Measurements from ENCODE around the gene DST.

Gene DST

DNA sequence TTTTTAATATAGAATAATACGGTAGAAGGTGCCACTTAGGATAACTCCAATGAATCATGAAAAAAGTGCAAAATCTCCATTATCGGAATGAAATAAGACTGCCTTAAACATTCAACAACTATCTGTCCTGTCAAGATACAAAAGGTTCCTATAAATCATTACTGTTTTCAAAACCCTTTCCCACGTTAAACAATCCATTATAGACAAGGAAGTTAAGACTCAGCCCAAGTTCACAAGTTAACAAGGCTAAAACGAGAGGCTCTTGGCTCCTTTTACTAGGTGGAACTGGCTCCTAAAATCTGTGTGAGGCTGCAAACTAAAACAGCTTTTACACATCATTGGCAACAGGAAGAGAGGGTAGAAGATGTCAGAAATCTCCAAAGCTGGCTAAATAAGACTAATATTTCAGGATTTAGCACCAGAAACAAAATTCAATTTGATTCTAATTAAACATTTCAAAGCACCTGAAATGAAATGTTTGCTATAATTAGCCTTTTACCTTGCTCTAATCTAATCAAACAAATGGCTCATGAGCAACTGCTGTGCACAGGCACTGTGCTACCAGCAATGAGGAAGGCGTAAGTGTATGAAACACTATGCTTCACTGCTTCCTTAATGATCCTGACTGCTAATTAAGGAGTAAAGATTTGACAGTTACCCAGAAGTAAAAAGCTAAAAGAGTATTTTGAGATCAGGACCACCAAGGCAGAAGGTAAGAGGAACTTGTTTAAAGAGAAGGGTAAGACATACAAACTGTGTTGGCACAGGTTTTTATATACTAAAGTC, 109.7 kb downstream of the DST start:
- in situ Hi-C loops (cut with HindIII; ENCODE audit: low pct_unique_long_range_greater_than_20kb, low sequenced_read_pairs): no loop called here
- no peak for DNase-seq (ENCODE audit: low read depth in 1 of 2, low spot score in 1 of 2)
- TF ChIP-seq JUND (IDR thresholded peaks at IDR 0.05; ENCODE audit: low read depth): no peak

DNA sequence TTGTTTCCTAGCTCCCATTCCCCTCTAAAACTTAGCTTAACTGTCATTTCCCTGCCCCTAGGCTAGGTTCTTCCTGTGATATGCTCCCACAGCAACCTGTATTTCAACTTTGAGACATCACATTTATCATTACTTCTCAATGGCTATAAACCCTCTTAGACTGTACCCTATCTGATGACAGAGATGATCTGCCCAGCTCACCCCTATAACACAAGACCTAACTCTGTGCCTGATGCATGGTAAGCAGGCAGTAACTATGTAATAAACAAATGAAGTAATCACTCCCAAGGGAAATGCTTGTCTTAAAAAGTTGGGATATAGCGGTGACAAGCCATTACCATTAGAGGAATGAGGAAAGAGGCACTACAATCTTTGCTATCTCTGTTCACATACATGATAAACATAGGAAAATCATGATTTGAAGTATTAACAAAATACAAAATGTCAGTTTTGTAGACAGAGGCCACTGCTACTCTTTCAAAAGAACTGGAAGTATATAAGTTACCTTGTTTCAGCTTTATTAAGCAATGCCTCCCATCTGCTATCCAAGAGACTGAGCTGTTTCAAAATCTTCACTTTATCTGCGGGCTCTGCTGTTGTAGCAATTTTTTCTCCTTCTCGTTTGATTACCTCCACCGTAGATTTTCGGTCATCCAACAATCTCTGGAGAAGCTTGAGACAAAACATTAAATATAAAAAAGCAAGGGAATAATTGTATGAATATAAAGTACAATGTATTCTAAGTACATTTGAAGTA, 110.7 kb downstream of the DST start:
- TF ChIP-seq JUND (IDR thresholded peaks at IDR 0.05; ENCODE audit: low read depth): no peak
- in situ Hi-C loops (cut with HindIII; ENCODE audit: low pct_unique_long_range_greater_than_20kb, low sequenced_read_pairs): no loop called here
- DNase-seq (ENCODE audit: low read depth in 1 of 2, low spot score in 1 of 2): no peak

DNA sequence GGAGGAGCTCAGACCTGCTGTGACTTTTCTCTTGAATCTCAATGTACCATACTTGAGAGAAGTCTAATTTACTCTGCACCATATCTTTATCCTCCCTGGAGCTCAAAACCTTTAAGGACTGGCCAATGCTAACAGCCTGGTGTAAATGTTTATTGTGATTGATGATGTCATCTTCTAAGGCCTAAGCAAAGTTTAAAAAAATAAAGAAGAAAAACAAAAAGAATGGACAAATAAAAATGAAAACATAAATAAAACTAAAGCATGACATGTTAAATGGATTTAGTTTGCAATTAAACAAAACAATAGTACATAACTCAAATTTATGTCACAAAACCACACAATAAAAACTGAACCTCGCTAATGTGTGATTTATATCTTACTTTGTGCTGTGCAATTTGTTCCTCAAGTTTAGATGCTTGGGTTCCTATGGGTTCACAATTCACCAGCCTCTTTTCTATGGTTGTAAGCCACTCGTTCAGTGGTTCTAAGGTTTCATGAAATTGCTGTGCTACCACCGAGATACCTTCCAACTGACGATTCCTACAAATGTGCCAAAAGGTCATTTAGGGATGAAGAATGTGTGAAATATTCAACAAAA, 113.0 kb downstream of the DST start:
- no peak for TF ChIP-seq JUND (IDR thresholded peaks at IDR 0.05; ENCODE audit: low read depth)
- DNase-seq (ENCODE audit: low read depth in 1 of 2, low spot score in 1 of 2): no peak
- in situ Hi-C loops (cut with HindIII; ENCODE audit: low pct_unique_long_range_greater_than_20kb, low sequenced_read_pairs): no loop called here

DNA sequence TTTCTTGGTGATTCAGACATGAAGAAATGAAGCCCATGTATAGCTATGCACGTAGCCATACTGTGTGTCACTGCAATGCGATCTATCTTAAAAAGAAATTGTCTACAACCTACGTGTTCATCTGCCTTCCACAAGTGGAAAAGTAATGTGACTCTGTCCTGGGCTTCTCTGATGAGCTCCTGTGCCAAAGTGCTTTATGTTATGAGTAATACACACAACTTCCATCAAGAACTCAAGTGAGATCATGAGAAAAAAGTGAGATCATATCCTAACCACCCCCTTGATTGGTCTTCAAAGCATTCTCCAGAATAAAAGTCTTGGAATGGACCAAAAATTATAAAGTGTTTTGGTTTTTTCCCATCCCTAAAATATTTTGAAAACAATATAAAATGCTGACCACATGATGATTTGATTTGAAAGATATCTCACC, 114.3 kb downstream of the DST start:
- TF ChIP-seq JUND (IDR thresholded peaks at IDR 0.05; ENCODE audit: low read depth): no peak
- no peak for DNase-seq (ENCODE audit: low read depth in 1 of 2, low spot score in 1 of 2)
- in situ Hi-C loops (cut with HindIII; ENCODE audit: low pct_unique_long_range_greater_than_20kb, low sequenced_read_pairs): no loop called here

DNA sequence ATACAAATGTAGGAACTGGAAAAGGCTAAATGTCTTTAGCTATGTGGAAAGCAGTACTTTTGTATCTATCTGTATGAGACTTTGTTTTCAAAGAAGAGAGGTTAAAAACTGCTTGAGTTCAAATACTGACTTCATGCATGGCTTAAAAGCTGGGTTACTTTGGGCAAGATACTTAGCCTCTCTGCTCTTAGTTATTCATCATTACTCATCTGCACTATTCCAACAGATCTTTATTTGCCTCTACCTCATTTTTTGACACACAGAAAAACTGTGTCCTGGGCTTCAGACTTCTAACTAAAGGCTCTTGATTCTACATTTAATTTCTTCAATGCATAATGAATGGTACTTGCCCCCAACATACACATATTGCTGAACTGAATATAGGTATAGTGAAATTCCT, 114.8 kb downstream of the DST start:
- DNase-seq (ENCODE audit: low read depth in 1 of 2, low spot score in 1 of 2): no peak
- no peak for TF ChIP-seq JUND (IDR thresholded peaks at IDR 0.05; ENCODE audit: low read depth)
- in situ Hi-C loops (cut with HindIII; ENCODE audit: low pct_unique_long_range_greater_than_20kb, low sequenced_read_pairs): no loop called here

DNA sequence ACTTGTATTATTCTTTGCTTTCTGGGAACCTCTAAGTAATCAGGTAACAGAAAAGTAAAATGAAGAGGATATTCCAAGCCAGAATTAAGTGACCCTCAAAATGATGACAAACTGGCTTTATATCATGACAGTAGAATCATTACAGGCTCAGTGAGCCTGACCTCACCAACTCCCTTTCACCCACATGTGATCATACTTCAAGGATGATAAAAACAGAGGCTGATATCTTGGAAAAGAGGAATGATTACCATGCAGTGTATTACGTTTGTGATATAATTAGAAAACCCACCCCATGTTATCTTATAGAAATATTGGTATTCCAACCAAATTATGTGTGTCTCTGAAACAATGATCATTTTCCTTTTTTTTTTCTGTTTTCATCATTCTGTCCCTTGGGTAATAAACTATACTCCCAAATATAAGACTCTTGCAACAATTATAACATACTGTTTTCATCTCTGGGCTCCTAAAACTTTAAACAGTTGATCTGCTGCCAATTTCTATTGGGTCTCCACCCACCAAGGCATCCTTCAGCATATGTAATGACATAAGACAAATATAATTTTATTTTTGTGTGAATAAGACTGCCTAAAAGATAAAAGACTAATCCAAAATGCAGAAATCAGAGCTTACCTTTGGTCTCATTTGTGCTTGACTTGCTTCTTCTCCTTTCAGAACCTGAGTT, 115.7 kb downstream of the DST start:
- no peak for DNase-seq (ENCODE audit: low read depth in 1 of 2, low spot score in 1 of 2)
- in situ Hi-C loops (cut with HindIII; ENCODE audit: low pct_unique_long_range_greater_than_20kb, low sequenced_read_pairs): no loop called here

DNA sequence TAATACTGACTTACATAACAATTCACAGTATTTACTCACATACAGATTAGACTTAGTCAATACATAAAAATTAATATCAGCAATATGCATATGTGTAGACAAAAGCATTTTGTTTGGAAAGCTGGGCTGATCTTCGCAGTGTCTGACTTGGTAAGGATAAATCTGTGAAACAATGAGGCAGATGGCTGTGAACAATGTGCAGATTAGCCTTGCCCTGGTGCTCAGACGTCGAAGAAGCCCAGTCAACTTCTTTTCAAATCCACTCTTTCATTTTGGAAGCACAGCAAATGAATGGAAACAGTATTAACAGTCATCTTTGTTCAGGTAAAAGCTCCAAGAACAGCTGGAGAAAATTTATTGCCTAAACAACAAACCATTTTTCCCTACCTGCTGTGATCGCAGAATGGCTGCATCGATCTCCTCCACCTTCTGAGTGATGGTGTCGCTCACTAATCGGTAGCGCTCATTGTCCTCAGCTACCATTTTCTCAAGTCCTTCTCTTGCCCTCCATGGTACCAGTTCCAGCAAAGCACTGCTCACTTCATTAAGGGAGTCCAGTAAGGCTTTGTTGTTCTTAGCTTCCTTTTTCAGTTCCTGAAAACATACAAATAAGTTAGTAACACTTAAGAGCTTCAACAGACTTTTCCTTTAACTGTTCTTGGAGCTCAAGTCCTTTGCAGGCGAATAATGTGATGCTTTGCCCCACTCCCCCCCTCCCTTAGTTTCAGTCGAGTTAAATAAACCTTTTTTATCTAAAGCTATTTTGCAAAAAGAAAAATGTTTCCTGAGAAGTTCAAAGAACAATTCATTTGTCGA, 116.5 kb downstream of the DST start:
- DNase-seq (ENCODE audit: low read depth in 1 of 2, low spot score in 1 of 2): no peak
- in situ Hi-C loops (cut with HindIII; ENCODE audit: low pct_unique_long_range_greater_than_20kb, low sequenced_read_pairs): no loop called here
- TF ChIP-seq JUND (IDR thresholded peaks at IDR 0.05; ENCODE audit: low read depth): no peak

More for the DNA sequence above, 115.7 kb downstream of the DST start:
- TF ChIP-seq JUND (IDR thresholded peaks at IDR 0.05; ENCODE audit: low read depth): no peak

DNA sequence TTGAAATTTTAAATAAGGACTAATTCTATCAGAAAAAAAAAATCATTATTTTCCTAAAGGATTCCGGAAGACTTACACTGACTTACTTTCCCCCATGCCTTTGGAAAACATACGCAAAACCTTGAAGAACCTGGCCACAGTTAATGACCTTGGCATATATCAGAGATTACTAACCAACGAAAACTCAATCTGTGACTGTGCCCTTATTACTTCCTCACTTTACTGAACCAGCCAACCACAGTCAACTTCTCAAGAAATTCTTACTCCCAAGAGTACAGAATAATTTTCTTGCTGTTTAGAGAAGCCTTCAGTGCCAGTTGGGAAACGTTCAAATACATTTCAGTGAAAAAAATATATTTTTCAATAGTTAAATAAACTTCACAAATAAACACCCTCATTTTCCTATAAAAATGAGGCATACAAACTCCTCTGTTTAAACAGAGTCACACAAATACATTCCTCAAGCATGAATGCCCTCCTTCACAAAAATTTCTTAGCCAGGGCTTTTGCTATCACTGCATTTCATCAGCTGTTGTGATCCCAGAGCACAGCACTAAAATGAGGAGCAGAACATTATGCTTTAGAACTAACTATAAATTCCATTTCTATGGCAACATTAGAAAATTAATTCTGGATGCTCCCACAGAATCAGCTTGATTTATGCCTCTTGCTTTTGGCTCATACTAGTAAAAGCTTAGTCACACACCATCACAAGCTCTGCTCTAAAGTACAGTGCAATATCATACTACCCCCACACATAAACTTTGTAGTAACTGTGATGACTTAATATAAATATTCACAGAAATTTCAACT, 117.6 kb downstream of the DST start:
- no peak for TF ChIP-seq JUND (IDR thresholded peaks at IDR 0.05; ENCODE audit: low read depth)
- in situ Hi-C loops (cut with HindIII; ENCODE audit: low pct_unique_long_range_greater_than_20kb, low sequenced_read_pairs): no loop called here

DNA sequence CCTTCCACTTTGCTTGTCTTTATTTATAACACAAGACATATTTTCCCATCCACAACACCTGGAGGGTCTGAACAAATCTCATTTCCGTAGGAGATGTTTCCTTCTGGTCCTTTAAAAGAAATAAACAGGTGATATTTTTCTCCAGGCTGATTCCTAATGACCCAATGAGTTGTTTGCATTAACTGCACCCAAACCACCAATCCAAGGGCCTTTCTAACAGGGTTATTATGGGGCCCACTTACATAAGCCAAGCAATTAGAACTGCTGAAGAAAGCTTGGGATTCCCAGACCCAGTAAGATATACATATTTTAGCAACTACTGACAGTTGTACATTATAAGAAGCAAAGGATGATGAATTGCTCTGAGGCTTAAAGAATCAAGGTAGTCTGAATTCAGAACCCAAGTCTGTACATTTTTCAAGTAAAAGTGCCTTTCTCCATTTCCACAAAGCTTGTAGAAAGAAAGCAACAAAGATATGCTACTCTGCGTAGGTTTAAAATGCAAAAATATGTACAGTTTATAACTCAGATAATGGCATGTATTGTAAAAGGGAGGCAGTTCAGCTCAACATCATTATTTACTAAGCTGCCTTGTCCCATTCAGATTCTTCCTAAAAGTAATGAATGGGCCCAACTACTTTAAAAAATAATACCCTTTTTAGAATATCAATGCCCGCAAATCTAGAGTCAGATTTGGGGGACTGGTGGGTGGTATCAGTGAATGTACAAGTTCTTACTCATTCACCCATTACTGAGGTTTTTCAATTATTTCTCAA, 120.0 kb downstream of the DST start:
- in situ Hi-C loops (cut with HindIII; ENCODE audit: low pct_unique_long_range_greater_than_20kb, low sequenced_read_pairs): no loop called here
- no peak for DNase-seq (ENCODE audit: low read depth in 1 of 2, low spot score in 1 of 2)
- no peak for TF ChIP-seq JUND (IDR thresholded peaks at IDR 0.05; ENCODE audit: low read depth)

More for the DNA sequence above, 117.6 kb downstream of the DST start:
- no peak for DNase-seq (ENCODE audit: low read depth in 1 of 2, low spot score in 1 of 2)

DNA sequence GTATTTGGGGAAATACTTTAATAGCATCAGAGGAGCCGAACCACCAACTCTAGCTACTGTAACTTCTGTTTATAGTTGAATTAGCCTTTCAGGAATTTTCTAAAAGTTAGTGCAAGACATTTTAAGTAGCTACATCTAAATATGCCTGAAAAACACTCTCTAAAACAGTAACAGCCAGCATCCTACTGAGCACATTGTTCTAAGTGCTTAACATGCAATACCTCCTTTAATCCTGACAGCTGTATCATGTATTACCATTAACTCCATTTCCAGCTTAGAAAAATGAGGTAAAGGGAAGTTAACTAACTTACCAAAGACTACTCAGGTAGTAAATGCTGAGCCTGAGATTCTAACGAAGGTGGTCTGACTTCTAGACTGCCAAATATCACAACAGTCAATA, 120.7 kb downstream of the DST start:
- no peak for DNase-seq (ENCODE audit: low read depth in 1 of 2, low spot score in 1 of 2)
- in situ Hi-C loops (cut with HindIII; ENCODE audit: low pct_unique_long_range_greater_than_20kb, low sequenced_read_pairs): no loop called here
- TF ChIP-seq JUND (IDR thresholded peaks at IDR 0.05; ENCODE audit: low read depth): no peak

Data from T47D (cell line).